NCI-H128 (cell line): ENCODE measurements around the gene ZNF853.
"Not testable (repeated sequence)": the region's sequence is repeated elsewhere in the genome, so short reads cannot be mapped to it uniquely, and the experiment has no call there.

Experiments used
- DNase-seq: peaks from one replicate; lab custom pipeline; 2025; ENCODE audit not compliant: unreplicated experiment; lab: John Stamatoyannopoulos, UW

Gene ZNF853

GRCh38 chr7:6606866-6607583, 8.4 kb upstream of the ZNF853 start:
- DNase-seq: no peak

DNA sequence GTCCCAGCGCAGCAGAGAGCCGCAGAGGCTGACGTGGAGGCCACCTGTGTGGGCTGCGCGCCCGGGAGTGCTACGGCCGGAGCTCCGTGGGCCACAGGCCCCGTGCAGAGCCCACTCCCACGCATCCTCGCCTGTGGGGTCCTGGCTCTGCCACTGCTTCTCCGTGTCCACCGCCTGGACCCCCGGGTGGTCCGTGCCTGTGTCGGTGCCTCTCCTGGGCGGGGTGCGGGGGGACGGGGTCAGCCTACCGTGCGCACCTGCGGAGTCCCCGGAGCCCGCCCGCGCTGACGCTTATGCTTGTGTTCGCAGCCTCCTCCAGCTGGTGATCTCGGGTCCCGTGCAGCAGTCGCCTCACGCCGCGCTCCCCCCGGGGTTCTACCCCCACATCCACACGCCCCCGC, 7.8 kb upstream of the ZNF853 start:
- DNase-seq: no peak

DNA sequence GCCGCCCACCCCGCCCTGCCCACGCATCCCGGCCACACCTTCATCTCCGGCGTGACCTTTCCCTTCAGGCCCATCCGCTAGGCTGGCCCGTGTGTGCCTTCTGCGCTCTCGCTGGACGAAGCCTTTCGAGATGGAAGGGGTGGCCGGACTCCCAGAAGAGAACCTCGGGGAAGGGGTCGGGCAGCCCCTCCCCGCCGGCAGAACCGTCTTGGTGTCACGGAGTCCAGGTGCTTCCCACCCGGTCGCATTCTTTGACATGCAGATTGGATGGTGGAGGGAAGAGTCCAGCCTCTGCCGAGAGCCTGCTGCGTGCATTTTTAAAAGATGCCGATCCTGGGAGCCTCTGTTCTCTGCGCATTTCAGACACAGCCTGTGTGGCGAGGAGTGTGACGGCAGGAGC, 7.3 kb upstream of the ZNF853 start:
- DNase-seq: no peak

GRCh38 chr7:6608794-6609193, 6.6 kb upstream of the ZNF853 start:
- no peak for DNase-seq

- DNase-seq: no peak
Observed at GRCh38 chr7:6612819-6613218, 2.6 kb upstream of the ZNF853 start.

DNA sequence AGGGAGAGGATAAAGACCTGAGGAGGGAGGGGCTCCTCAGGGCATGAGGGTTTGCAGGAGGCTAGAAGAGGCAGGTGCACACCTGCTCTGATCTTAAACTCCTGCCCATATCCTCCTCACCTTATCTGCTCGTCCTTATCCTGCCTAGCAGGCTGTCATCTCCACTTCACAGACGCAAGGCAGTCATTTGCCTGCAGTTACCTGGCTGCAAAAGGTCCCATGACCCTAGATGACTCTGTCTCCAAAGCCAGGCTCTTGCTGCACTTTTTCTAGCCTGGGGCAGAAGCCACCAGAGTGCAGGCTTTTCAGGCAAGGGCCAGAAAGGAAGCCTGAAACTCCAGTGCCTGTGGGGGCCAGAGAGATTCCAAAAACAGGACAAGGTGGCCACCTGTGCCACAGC, 1.7 kb upstream of the ZNF853 start:
- DNase-seq: no peak

DNA sequence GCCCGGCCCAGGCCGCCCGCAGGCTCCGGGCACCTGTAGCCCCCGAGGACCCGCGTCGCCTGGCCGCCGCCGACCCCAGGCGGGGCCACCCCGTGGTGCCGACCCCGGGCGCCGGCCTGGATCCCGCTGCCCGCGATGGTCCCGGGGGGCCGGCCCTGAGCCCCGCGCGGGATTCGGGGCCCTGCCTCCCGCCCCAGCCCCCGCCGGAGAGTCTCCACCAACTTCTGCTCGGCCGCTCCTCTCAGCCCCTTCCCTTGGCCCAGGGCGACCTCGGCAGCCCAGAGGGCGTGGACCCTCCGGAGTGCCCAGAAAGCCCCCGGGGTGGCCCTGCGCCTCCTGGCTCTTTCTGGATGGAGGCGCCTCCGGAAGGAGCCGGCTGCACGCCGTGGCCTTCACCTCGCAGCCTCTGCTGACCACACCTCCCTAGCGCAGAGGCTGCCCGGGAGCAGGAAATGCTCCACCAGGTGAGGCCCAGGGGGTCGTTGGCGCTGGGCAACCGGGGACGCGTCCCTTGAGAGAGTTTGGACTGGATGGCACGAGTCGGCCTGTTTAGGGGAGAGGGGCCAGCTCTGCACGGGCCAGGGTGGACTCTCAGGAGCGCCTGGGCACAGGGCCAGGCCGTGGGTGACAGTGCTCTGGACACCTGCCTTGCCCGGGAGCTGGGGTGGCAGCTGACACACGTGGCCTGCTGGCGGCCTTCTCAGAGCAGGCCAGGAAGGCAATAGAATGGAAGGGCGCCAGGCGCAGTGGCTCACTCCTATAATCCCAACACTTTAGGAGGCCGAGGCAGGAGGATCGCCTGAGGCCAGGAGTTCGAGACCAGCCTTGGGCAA, 529 bp downstream of the ZNF853 start:
- no peak for DNase-seq

DNA sequence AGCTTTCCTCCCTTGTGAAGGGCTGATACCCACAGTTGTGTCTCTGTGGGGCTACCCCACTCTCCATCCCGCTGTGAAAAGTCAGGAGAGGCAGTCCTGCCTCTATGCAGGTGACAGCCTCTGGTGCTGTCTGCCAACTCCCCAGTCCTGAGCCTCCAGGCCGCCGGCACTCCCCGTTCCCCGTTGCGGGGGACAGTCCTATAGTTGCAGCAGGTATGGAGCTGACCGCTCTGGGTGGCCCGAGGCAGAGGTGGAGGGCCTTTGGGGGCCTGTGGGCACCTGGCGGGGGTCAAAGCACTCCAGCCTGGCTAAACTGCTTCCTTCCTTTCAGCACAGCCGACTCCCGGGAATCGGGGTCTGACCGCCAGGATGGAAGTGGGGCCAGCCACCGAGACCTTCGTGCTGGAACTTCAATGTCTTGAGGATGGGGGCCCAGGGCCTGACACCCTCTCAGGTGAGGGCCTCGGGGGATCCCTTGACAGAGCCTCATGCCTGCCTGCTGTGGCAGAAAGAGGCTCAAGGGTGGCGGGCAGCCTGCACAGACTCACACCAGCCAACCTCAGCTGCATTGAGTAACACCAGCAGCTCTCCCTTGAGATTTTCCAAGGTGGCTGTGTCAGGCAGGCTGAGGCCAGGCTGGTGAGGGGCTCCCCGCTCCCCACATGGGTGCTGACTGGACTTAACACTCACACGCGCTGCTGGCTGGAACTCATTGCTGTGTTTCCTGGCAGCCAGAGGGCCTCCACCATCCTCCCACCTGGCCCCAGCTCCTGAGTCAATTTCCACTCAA, 1.6 kb downstream of the ZNF853 start:
- DNase-seq: no peak

DNA sequence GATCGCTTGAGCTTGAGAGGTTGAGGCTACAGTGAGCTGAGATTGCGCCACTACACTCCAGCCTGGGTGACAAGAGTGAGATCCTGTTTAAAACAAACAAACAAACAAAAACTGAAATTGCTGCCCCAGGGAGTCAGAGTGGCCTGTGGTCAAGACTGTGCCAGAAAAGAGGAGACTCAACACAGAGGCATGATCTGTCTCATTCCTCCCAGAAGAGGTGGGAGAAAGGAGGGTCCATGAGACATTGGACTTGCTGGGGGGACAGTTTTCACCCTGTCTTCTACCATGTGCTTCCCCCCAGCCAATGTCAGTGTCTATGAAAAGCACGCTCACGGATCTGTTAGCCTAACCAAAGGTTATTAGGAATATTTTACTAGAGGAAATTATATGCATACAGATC, 3.2 kb downstream of the ZNF853 start:
- DNase-seq: no peak

GRCh38 chr7:6619961-6620360, 4.6 kb downstream of the ZNF853 start:
- no peak for DNase-seq

DNA sequence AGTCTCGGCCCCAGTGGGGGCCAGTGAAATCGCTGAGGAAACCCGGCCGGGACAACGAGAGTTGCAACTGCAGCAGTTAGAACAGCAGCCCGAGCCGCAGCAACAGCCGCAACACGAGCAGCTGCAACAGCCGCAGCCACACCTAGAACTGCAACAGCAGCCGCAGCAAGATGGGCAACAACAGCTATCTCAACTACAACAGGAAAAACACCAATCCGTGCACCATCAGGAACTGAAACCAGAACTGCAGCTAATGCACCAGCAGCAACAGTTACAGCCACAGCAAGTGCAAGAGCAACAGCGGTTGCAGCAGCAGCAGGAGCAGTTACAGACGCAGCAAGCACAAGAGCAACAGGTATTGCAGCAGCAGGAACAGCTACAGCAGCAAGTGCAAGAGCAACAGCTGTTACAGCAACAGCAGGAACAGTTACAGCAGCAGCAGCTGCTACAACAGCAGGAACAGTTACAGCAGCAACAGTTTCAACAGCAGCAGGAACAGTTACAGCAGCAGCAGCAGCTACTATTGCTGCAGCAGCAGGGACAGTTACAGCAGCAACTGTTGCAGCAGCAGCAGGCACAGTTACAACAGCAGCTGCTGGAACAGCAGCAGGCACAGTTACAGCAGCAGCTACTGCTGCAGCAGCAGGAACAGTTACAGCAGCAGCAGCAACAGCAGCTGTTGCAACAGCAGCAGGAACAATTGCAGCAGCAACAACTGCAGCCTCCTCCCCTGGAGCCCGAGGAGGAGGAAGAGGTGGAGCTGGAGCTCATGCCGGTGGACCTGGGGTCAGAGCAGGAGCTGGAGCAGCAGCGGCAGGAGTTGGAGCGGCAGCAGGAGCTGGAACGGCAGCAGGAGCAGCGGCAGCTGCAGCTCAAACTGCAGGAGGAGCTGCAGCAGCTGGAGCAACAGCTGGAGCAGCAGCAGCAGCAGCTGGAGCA, 6.1 kb downstream of the ZNF853 start:
- DNase-seq: no peak

DNA sequence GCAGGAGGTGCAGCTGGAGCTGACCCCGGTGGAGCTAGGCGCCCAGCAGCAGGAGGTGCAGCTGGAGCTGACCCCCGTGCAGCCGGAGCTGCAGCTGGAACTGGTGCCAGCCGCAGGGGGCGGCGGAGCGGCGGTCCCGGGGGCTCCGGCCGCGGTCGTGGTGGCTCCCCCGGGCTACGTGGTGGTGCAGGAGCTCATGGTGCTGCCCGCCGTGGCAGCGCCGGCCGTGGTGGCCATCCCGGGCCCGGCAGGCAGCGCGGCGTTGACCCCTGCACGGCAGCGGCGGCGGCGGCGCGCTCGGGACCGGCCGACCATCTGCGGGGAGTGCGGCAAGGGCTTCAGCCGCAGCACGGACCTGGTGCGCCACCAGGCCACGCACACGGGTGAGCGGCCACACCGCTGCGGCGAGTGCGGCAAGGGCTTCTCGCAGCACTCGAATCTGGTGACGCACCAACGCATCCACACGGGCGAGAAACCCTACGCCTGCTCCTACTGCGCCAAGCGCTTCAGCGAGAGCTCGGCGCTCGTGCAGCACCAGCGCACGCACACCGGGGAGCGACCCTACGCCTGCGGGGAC, 6.8 kb downstream of the ZNF853 start:
- DNase-seq: no peak

GRCh38 chr7:6623589-6624245, 8.3 kb downstream of the ZNF853 start:
- DNase-seq: no peak

GRCh38 chr7:6624246-6624611, 8.8 kb downstream of the ZNF853 start:
- no peak for DNase-seq

- DNase-seq: no peak
Observed at GRCh38 chr7:6628045-6628444, 12.6 kb downstream of the ZNF853 start.

- DNase-seq: no peak
Observed at GRCh38 chr7:6630007-6630849, 14.8 kb downstream of the ZNF853 start.

- no peak for DNase-seq
Observed at GRCh38 chr7:6631605-6632004, 16.2 kb downstream of the ZNF853 start.

DNA sequence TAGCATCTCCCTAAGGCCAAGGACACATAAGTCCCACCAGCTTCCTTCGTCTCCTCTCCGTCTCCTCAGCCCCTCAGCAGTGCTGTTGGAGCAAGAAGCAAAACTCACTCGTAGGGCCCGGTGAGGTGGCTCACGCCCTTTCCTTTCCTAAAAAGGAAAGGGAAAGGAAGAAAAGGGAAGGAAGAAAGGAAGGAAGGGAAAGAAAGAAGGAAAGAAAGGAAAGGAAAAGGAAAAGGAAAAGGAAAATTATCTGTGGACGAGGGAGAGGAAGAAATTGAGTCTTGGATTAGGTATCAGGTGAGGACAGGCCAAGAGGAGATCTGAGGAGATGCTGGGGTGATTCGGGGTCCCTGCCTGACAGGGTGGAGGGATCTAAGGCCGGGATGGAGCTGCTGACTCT, 18.6 kb downstream of the ZNF853 start:
- DNase-seq: no peak

DNA sequence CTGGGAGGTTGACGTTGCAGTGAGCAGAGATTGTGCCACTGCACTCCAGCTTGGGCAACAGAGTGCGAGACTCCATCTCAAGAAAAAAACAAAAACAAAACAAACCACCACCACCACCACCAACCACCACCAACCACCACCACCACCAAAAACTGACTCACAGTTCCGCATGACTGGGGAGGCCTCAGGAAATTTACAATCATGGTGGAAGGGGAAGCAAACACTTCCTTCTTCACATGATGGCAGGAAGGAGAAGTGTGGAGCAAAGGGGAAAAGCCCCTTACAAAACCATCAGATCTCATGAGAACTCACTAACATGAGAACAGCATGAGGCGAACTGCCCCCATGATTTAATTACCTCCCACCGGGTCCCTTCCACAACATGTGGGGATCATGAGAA, 19.6 kb downstream of the ZNF853 start:
- not testable (repeated sequence) for DNase-seq
